Ascending aorta (tissue), 2 donors: ENCODE results near the gene SEC61A2. TPM values are rescaled to one million over a fixed set of nuclear protein-coding genes. Genes with fewer than 3 reads are reported as not detected.

Experiments
- DNase-seq, 2 donors: peaks; one replicate each; pipeline ENCODE4 v3.0.0-alpha.2; 2019; ENCODE audit warnings: low spot score in 2 of 2
- H3K27ac ChIP-seq, 2 donors: fragments of 200-600 bp; sonication (generic); one replicate each; pipeline ENCODE4 v1.5.1; 2016 to 2017; ENCODE audit warnings: mild to moderate bottlenecking in 1 of 2
- H3K27me3 ChIP-seq: fragments of 200-600 bp; sonication (generic); one replicate; pipeline ENCODE4 v1.5.1; 2017
- H3K36me3 ChIP-seq, 2 donors: fragments of 200-600 bp; sonication (generic); one replicate each; pipeline ENCODE4 v1.5.1; 2016
- H3K4me1 ChIP-seq, 2 donors: fragments of 200-600 bp; sonication (generic); one replicate each; pipeline ENCODE4 v1.5.1; 2016 to 2017; ENCODE audit warnings: mild to moderate bottlenecking in 1 of 2
- H3K4me3 ChIP-seq, 2 donors: fragments of 200-600 bp; sonication (generic); one replicate each; pipeline ENCODE4 v1.5.1; 2016 to 2017; ENCODE audit warnings: mild to moderate bottlenecking in 1 of 2
- H3K9me3 ChIP-seq, 2 donors: fragments of 200-600 bp; sonication (generic); one replicate each; pipeline ENCODE4 v1.5.1; 2016
- intact Hi-C: fragments of 100-400 bp; cut with DNase I; formaldehyde crosslinking; loops from one replicate; pipeline ENCODE4 v1.15.1; 2023
- total RNA-seq: library from RNA; depleted of rRNA; stranded (reverse); fragments of >200 nt; gene quantifications from one replicate; pipeline ENCODE4 v1.1.0, GENCODE V29; 2016
- TF ChIP-seq, protein P1 (sequence below), 3 experiments: fragments of 200-600 bp in 2 of 3; fragments of 450-650 bp in 1 of 3; sonication (generic) in 2 of 3; IDR thresholded peaks; one replicate each; pipeline ENCODE4 v1.5.1; 2016 to 2019; ENCODE audit warnings: antibody characterized with exemption in 3 of 3, mild to moderate bottlenecking in 1 of 3, moderate library complexity in 1 of 3

Gene SEC61A2
- total RNA-seq, 1 donor from 2014 or later = 1.9 TPM

DNA sequence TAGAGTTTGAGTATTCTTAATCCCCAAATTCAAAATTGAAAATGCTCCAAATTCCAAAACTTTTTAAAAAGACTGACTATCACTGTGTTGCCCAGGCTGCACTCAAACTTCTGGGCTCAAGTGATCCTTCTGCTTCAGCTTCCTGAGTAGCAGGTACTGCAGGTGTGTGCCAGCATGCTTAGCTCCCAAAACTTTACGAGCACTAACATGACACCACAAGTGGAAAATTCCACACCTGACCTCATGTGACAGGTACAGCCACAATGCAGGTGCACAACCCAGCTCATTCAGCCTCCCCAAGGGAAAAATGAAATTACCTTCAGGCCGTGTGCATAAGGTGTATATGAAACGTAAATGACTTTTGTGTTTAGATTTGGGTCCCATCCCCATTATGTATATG lies 83.0 kb downstream of the SEC61A2 start:
- TF ChIP-seq, protein P1, sequence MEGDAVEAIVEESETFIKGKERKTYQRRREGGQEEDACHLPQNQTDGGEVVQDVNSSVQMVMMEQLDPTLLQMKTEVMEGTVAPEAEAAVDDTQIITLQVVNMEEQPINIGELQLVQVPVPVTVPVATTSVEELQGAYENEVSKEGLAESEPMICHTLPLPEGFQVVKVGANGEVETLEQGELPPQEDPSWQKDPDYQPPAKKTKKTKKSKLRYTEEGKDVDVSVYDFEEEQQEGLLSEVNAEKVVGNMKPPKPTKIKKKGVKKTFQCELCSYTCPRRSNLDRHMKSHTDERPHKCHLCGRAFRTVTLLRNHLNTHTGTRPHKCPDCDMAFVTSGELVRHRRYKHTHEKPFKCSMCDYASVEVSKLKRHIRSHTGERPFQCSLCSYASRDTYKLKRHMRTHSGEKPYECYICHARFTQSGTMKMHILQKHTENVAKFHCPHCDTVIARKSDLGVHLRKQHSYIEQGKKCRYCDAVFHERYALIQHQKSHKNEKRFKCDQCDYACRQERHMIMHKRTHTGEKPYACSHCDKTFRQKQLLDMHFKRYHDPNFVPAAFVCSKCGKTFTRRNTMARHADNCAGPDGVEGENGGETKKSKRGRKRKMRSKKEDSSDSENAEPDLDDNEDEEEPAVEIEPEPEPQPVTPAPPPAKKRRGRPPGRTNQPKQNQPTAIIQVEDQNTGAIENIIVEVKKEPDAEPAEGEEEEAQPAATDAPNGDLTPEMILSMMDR (IDR thresholded peaks at IDR 0.05) = no peak
- Histone ChIP-seq H3K27ac (no peak overlapping the region), H3K4me1 (no peaks in the 10 kb centered on the region), H3K4me3 (no peak overlapping the region), H3K27me3 (no peaks in the 10 kb centered on the region), H3K36me3 (peaks cover 24 to 48% of the 10 kb centered on the region in 2 donors), H3K9me3 (no peaks in the 10 kb centered on the region)
- DNase-seq = no peak
- intact Hi-C loops = loop anchor here (5.0 kb wide), 1 partner anchor 445 kb away; no protein-coding TSS in a partner anchor

DNA sequence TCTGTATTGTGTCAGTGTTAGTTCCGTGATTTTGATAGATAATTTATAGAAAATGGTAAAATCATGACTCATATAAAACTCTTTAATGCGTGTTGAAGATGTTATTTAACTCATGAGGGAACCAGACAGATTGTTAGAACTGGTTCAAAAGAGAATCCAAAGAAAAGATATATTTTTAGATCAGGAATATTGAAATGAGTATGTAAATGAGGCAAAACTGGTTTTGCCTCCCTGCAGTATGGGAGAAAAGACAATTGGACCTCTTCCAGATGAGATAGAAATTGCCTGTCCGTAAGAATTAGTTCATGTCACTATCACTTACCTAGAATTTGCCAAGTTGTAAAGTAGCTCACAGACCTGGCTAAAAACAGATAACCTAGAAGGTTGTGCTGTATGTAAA lies 84.1 kb downstream of the SEC61A2 start:
- DNase-seq = no peak
- H3K27ac ChIP-seq = no peak overlapping the region
- TF ChIP-seq, protein P1 (IDR thresholded peaks at IDR 0.05) = no peak
- H3K36me3 ChIP-seq = peaks cover 35 to 57% of the 10 kb centered on the region in 2 donors
- H3K9me3 ChIP-seq = no peaks in the 10 kb centered on the region
- no peak overlapping the region for H3K4me3 ChIP-seq
- intact Hi-C loops = loop anchor here (5.0 kb wide), 1 partner anchor 444 kb away; no protein-coding TSS in a partner anchor
- H3K4me1 ChIP-seq = no peaks in the 10 kb centered on the region
- no peaks in the 10 kb centered on the region for H3K27me3 ChIP-seq

DNA sequence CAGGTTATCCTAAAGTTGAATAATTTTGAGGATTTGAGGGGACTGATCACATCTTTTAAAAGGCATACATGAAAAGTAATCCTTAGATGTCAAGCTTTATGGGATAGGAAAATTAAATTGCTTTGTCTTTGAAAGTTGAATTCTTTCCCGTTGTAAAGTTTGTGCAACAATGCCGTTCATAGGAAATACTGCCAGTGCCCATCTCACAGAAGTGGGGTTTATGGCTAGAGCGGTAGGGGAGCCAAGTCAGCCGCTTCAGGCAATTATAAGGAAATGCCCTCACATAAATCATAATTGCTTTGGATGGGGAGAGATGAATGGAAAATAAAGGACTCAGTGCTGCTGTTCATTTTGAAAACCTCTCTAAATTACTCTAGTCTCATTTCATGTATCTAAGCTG lies 84.6 kb downstream of the SEC61A2 start:
- intact Hi-C loops = loop anchor here (5.0 kb wide), 1 partner anchor 443 kb away; no protein-coding TSS in a partner anchor
- Histone ChIP-seq H3K27ac (peak overlapping the region; percentile 41 to 52), H3K4me1 (no peaks in the 10 kb centered on the region), H3K9me3 (no peaks in the 10 kb centered on the region), H3K36me3 (peaks cover 38 to 57% of the 10 kb centered on the region in 2 donors), H3K27me3 (no peaks in the 10 kb centered on the region), H3K4me3 (no peak overlapping the region)
- no peak for DNase-seq
- TF ChIP-seq, protein P1 (IDR thresholded peaks at IDR 0.05) = no peak

DNA sequence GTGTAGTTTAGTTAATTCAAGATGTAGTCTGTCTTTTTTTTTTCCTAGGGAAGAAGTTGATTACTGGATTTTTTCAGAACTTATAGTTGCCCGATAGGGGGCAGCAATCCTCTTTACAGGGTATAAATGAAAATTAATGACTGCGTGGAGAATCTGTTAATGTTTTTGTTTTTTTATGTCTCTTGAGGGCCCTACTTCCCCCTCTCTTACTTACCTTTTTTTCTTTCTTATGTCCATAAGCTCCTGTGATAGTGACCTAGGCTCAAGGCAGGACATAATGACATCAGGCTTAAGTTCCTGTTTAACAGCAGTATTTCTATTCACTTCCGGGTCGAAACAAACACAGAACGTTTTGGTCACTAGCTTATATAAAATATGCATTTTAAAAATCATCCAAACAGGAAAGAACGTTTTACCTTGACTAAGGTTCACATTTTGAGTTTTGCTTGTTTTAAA lies 85.3 kb downstream of the SEC61A2 start:
- Histone ChIP-seq H3K27me3 (no peaks in the 10 kb centered on the region), H3K4me1 (peaks cover 0 to 1% of the 10 kb centered on the region in 2 donors), H3K36me3 (peaks cover 33 to 57% of the 10 kb centered on the region in 2 donors), H3K4me3 (peak overlapping the region in 1 of 2 donors; percentile 53), H3K27ac (peak overlapping the region; percentile 41 to 52), H3K9me3 (no peaks in the 10 kb centered on the region)
- DNase-seq = no peak
- TF ChIP-seq, protein P1 (IDR thresholded peaks at IDR 0.05) = peak; percentile 55 to 72 (median 69)
- intact Hi-C loops = loop anchor here (5.0 kb wide), 2 partner anchors 443 to 498 kb away; no protein-coding TSS in a partner anchor

Other genes with a start within 250 kb of the SEC61A2 start
- gene UPF2, start 86.9 kb upstream of the SEC61A2 start, total RNA-seq = 7.9 TPM
- gene DHTKD1, start 60.7 kb upstream of the SEC61A2 start, total RNA-seq = 12.6 TPM
- gene NUDT5, start 66.2 kb downstream of the SEC61A2 start, total RNA-seq = 10.2 TPM
- gene CDC123, start 66.5 kb downstream of the SEC61A2 start, total RNA-seq = 33.2 TPM
- 4.2 TPM for gene CAMK1D, start 219.9 kb downstream of the SEC61A2 start, total RNA-seq